Erythroblast (primary cell): ENCODE results near the gene CMSS1.

Experiments used
- GATA1 ChIP-seq: IDR thresholded peaks from 2 replicates; pipeline ENCODE4 v1.6.1; 2011; ENCODE audit warnings: low read depth, mild to moderate bottlenecking, control low read depth, low read length, moderate library complexity
- POLR2A ChIP-seq: IDR thresholded peaks from 2 replicates; pipeline ENCODE4 v1.6.1; 2011; ENCODE audit warnings: mild to moderate bottlenecking, low read length

DNA sequence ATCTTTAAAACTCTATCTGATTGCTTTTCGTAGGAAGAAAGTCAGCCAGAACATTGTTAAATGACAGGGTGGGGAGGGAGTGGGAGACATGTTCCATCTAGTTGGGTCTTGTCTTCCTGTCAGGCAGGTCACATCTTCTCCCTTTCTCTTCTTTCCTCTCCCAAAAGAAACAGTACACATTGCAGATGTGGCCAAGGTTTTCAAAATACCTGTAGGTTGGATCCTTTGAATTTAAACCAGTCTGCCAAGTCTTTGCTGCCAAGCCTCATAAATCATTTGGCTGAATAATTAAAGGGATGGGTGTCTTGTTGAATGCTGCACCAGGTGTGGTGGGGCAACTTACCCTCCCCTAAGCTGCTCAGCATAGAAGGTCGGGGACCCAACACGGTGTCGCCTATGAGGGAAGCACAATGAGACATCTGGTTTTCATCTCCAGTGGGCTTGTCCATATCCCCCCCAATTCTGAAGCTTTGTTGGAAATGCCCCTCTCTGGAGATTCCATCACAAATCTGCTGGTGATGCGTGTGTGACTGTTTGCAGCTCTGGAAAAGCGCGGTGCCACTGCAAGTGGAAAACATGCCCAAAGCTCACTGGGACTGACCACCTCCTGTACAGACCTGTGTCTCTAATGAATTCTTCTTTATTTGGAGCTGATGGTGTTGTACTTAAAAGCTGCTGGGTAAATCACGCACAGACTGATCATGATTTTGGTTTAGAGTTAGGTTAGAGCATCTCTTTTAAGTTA, 184.0 kb downstream of the CMSS1 start:
- TF ChIP-seq POLR2A (no peak), GATA1 (no peak)
